Measurements from ENCODE around the gene COL23A1.

COL23A1 gene

DNA sequence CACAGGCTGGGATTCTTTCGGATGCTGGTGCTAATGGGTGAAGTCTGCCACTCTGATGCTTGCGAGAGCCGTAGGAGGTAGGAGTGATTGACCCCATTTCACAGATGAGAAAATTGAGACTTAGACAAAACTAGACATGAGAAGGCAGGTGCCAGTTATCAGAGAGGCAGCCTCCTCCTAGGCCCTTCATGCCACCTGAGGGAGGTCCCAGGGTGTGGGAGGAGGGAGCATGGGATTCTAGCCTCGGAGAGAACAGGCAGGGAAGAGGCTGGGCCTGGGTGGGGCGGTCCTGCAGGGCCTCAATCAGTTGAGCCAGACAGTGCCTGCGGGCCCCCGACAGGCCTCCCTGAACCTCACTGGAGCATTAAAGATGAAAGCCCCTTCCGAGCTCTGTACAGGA lies 112.4 kb downstream of the COL23A1 start:
- DNase-seq = no peak

DNA sequence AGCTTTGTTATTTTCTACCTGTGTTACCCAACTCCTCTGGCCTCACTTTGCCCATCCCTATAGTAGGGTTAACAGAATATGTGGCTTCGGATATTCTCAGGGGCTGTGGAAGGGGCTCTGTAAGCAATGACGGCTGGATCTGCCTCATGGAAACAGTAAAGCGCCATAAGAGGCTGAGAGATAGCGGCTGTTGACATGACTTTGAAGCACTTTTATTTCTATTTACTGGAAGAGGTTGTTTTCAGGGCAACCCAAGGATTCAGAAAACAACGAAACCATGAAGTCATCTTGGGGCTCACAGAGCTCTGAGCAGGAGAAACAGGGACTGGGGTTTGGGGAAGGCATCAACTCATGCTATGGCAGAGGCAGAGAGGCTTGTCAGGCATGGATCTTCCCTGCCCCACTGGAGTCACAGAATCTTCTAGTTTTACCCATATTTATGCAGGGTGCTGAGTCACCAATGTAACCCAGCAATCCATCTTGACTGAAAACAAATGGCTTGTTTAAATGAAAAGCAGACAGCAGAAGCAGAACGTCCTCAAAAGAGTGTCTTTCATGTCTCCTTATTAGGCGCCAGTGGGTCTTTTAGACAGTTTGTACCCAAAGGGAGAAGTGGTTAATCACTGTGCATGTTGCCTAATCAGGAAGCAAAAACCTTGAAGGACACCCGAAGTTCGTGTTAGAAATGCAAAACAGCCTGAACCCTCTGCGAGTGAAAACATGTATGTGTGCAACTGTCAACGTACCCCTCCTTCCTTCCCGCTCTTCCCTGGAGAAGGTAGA lies 113.0 kb downstream of the COL23A1 start:
- DNase-seq = no peak

DNA sequence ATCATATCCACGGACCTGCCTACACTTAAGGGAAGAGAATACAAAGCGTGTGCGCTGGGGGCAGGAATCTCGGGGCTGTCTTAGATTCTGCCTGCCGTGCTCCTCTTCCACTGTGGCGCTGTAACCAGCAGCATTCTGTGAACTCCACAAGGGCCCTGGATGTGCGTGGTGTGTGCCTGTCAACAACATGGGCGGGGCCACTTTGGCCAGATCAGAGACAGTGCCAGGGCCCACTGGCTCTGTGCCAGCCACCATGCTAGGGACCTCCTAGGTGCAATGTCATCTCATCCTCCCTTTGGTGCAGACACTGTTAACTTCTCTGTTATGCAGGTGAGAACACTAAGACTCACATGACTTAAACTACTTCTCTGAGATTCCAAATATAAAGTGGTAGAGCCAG lies 113.7 kb downstream of the COL23A1 start:
- DNase-seq = no peak

DNA sequence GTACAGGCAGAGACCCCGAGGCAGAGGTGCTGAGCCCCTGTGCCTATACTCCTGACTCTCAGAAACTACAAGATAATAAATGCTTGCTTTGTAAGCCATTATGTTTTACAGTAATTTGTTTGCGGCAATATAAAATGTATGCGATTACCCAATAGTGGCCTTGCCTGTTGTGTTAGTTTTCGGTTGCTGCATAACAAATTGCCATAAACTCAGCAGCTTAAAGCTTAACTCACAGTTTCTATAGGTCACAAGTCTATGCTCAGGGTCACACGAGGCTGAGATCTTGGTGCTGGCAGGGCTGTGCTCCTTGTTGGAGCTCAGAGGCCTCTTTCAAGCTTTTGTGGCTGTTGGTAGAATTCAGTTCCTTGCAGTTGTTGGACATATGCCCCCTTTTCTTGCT lies 114.8 kb downstream of the COL23A1 start:
- DNase-seq = no peak

DNA sequence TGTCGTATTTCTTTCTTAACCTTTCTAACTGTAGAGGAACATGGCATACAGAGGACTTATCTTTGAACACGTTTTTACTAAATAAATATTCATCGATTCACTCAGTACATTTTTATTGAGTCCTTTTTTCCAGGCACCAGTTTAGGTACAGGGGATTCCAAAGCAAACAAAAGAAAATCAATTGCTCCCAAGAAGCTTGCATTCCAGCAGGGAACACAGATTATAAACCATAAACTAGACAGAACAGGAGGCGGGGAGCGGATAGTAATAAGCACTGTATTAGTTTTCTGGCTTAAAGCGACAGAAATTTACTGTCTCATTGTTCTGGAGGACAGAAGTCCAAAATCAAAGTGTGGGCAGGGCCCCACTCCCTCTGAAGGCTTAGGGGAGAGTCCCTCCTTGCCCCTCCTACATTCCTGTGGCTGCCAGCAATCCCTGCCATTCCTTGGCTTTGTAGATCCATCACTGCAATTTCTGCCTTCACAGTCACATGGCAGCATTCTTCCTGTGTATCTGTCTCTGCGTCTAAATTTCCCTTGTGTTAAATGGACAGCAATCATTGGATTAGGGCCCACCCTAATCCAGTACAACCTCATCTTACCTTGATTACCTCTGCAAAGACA lies 115.5 kb downstream of the COL23A1 start:
- DNase-seq = no peak

DNA sequence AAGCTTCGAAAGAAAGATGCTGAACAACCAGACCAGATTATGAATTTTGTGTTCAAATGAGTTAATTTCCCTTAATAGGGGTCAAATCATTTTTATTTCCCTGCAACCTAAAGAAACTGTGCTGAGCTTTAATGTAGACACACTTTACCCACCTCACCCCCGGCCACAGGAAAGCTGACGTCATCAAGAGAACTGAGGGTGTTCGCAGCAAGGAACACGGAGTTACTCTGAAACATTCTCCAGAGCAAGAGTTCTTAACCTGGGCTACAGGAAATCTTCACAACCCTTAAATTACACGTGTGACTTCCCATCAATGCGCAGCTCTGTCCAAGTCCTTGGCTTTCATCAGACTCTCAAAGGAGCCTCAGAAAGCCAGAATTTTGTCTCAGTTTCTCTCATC lies 116.3 kb downstream of the COL23A1 start:
- no peak for DNase-seq

DNA sequence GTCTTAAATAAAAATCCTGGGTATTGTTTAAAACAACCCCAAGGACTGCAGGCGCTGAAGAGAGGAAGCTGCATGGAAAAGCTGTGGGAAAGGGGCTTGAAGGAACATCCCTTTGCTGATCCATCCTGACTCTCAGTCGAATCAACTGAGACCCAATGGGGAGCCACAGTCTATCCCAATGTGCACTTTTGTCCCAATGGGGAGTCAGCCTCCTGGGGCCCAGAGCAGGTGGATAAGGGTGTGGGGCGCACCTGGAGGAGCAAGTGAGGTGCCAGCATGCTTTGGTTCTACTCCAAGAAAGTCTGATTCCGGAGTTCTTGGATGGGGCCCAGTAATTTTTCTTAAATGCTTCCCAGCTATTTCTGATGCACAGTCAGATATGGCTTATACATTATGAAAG lies 118.1 kb downstream of the COL23A1 start:
- no peak for DNase-seq

DNA sequence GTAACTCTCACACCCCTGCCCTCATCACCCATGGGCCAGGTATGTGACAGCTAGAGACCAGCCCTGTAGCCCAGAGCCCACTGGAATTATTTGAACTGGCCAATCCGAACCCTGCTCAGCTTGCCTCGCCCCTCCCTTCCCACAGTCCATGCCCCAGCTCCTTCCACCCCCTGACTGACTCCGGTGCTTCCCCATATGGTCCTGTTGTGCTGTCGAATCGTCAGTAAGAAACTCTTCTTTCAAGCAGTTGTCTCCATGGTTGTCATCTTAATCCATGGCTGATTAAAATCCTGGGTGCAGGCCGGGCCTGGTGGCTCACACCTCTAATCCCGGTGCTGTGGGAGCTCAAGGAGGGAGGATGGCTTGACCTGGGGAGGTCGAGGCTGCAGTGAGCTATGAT lies 118.5 kb downstream of the COL23A1 start:
- DNase-seq = no peak

DNA sequence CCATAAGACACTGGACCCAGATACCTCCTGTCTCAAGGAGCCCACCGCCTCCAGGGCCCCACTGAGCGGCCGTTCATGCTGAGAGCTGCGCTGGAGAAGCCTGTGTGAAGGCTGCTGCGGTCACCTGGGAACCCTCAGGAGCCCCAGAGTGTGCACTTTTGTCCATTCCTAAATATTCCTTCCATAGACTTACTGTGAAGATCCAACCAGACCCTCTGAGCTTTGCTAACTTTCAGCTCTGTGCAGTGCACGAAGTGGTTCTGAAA lies 119.5 kb downstream of the COL23A1 start:
- DNase-seq = no peak

DNA sequence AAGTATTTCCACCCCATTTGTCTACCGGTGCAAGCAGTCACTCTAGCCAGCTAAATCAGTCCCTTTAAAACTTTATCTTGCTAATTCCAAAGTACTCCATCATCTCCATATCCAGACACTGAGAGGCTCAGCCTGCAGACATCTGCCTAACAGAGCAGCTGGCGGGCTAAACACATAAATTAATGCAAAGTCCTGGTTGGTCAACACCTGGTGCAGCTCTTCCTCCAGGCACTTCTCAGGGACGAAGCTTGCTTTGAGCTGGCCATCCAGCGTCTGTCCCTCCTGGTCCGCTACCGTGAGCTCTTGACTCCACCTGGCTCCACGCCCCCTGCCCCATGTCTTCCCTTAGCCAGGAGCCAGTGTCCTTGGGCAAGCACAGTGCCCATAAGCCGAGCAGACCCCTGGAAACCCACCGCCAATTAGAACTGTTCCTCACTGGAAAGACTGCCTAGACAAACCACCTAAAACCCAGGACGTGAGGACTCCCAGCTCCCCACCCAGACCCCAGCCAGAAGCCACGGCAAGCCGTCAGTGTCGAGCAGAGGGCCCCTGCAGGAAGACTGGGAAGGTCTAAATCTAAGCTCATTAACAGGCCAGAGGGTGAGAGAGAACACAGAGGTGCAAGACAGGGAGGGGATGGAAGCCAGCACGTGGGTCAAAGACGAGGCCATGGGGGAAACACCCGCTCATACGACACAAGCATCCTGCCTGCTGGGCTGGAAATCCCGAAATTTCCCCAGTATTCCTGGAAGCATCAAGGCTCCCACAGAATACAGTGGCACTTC lies 120.0 kb downstream of the COL23A1 start:
- DNase-seq = no peak

DNA sequence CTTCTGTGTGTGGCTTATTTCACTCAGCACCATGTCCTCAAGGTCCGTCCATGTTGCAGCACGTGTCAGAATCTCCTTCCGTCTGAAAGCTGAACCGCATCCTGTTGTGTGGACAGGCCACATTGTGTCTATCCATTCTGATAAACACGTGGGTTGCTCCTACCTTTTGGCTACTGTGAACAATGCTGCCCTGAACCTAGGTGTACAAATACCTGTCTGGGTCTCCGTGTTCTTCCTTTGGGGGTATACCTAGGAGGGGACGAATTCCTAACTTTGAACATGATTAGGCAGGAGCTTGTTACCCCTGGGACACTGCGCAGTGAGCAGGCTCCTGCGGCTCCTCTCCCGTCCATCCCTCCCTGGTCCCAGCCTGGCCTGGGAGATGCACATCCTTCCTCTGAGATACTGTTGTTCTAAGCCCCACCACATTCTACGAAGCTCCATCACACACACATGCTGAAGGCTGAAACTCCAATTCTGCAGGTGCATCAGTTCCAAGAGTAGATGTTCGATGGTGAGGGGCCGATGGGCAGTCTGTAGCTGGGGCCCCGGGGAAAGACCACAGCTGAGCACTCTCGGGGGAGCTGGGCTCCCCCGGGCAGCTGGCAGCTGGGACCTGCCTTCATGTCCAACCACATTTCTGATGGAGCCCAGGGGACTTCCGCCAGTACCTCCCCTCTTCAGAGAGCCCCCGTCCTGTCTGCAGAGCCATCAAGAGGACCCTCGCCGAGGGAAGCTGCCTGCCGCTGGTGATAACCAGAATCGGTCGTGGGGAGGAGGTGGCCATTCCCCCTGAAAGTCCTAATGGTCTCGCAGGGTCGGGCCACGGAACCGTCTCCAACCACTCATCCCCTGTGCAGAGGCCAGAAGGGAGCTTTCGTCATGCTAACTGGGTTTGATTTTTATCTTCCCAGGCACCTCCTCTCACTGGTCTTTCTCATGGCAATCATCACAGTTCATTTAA lies 120.9 kb downstream of the COL23A1 start:
- DNase-seq = no peak

DNA sequence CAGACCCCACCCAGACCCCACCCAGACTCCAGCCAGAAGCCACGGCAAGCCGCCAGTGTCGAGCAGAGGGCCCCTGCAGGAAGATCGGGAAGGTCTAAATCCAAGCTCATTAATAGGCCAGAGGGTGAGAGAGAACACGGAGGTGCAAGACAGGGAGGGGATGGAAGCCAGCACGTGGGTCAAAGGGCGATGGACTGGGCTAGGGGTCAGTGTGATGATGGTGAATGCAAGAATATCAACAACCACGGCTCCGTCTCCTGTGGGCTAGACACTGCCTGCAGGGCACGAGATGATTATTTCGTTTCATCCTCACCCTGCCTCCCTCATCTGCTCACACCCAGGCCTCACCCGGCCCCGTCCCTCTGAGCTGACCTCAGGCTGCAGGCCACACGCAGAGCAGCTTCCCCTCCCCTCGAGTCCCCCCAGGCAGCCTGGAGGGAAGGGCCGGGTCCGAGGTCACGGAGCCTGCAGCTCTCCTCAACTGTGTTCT lies 122.0 kb downstream of the COL23A1 start:
- DNase-seq = no peak

DNA sequence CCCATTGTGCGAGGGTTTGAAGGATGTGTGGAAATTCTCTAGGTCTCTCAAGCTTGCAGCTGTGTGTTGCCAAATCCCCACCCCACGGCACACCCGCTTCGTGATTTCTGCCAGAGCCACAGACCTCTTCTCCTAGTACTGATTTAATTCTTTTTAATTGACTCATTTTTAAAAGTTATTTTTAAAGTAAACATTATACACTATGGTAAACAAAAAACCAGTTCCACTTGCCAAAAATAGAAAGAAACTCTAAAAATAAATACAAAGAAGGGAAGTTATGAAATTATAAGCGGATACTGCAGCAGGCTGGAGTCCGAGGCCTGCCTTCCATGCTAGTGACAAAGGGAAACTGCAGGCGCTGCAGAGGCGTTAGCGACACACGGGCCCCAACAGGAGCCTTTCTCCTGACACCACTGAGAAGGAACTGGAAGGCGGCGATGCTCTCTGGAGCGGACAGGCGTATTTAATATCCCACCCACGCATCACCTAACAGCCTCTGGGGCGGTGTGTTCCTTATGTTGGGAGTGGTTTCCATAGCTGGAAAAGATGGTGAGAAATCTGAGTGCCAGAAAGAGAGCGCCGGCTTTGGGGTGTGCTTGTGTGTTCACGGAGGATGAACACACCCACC lies 122.5 kb downstream of the COL23A1 start:
- DNase-seq = no peak

DNA sequence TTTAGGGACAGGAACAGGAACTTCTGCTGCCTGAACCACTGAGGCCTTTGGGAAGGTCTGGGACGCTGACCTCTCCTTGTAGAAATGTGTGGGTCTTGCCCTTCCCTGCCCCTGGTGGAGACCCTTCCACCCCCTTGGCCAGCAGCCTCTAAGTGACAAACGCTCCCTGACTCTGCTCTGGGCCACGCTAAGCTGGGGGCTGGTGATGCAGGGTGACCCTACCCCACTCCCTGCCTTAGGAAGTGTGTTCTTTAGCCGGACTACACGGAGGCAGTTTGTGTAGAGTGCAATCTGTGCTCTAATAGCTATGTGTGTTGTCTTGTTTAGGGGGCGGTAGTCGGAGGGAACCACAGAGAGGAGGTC lies 123.0 kb downstream of the COL23A1 start:
- no peak for DNase-seq

DNA sequence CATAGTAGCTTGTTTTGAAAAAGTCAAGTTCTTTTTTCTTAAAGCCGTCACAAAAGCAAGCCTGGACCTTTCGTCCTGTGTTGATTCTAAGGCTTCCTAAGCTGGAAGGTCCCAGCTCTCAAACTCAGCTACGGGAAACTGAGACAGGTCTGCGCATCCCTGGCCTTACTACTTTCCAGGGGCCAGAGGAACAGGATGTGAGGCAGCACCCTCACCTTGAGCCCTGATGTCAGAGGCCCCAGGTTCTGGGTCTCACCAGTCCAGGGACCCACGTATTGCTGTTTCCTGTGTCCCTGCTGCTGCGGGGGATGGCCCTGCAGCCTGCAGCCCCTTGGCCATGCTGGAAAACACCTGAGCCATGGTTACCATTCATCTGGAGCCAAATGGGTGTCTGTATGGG lies 123.9 kb downstream of the COL23A1 start:
- DNase-seq = no peak

DNA sequence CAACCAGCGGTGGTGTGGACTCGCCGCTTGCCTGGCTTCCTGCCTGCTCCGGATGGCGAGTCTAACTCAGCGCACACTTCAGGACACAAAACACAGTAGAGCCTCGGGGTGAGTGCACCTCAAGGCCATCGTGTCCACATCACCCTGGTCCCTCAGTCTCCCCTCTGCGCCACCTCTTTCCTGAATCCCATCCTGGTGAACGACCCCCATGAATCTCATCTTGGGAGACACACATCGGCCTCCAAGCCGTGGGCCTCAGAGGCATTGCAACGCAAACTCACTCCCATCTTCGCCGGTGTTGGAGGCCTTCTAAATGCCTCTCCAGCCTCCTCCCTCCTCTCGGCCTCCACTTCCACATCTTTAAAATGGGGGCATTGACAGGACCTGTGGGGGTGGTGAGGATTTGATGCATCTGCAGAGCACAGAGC lies 124.3 kb downstream of the COL23A1 start:
- DNase-seq = no peak

DNA sequence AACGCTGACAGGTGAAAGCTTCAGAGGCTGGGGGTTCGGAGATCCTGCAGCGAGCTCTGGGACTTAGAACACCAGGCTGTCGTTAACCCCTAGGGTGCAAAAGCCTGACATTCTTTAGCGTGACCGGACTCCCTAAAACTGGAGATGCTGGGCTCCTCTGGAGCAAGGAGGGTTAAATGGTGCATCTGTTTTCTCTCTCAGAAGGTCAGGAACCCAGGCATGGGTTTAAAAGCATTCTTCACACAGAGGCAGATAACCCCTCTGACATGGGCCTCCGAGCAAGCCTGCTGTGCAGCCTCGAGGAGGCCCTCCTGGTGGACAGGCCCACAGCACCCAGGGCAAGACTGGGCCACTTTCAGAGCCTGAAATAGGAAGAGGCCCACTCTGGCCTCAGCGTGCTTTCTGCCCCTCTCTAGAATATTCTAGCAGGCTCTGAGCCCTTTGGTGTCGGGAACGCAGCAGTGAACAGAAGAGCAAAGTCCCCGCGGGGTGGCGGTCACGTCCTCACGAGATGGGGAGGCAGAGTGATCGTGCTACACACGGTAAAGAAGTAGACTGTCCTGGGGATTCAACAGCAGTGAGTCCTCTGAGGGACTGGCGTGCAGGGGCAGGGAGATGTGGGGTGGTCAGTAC lies 124.8 kb downstream of the COL23A1 start:
- no peak for DNase-seq

DNA sequence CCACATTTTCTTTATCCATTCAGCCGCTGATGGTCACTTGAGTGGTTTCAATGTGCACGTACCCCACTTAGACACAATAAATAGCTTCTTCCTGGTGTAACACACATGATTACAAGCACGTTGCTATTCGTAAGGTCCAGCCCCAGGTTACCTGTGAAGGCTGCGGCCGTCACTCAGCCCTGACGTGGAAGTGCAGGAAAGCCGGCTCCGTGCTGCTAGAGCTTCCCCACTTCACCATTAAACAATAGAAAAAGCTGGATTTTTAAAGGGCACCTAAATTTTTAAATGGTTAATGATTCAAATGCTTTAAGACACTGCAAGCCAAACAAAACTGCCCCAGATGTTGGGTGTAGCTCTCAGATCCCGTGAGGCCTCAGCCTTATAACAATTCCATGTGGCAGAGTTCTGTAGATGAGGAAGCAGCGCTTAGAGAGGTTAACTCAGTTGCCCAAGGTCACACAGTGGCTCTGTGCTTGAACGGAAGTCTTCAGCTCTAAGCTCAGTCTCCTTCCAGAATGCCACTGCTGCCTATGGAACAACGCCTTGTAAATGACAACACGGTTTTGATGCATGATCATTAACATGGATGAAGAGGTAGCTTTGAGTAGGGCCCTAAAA lies 125.7 kb downstream of the COL23A1 start:
- DNase-seq = no peak

DNA sequence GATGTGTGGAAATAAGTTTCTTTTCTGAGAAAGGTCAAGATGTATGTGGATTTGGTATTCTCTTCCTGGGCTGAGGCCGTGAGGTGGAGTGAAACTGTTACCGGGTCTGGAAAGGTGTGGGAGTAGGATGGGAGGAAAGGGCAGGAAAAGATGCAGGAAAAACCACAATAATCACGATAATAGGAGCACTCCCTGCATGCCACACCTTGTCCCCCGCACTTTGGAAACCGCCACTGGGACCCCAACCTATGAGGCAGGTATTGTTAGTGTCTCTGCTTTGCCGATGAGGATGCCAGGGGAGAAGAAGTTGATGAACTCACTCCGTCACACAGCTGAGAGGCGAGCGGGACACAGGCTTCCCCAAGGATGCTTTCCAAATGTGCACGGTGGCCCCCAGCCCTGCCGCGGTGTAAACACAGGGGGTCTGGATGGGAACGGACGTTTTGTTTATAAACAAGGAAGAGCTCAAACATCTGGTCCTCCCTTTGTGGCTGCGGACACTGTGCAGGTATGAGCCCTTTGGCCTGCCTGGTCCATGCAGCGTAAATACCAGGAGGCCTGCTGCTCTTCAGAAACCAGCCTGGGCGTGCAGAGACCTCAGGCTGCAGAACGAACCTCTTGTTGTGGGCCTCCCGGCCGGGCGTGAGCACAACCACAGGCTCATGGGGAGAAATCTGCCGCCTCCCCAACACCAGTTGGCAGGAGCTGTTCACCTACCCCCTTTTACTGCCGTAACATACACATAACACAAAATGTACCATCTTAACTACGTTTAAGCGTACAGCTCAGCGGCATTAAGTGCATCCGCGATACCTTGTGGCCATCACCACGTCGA lies 126.7 kb downstream of the COL23A1 start:
- DNase-seq = no peak
